ENCODE data around the gene PRXL2B.

The PRXL2B gene

DNA sequence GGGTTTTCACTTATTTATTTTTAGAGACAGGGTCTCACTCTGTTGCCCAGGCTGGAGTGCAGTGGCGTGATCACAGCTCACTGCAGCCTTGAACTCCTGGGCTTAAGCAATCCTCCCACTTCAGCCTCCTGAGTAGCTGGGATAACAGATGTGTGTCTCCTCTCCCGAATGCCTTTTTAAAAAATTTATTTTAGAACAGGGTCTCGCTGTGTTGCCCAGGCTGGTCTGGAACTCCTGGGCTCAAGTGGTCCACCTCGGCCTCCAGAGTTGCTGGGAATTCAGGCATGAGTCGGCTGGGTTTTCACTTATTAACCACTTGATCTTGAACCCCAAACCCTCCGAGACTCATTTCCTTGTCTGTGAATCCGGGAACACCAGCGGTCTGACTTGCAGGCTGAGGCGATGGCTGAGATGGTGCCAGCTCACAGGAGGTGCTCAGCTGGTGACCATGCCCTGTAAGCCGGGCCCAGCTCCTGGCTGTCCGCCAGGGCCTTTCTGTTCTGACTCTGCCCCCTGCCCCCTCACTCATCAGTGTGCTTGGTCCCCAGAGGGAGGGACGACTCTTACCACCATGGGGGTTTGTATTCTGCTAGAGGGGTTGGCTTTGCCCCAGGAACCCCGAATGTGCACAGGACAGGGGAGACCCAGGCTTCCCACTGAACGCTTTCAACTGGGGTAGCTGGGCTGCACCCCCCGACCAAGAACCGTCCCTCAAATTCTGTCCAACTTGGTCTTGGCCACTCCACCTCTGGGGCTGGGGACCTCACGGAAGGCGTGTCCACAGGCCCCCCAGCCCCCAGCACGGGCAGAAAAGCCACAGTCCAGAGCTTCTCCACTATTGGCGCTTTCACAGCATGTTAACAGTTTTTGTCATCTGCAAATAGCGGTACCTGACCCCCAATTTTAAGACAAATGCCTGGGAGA is 23.7 kb downstream of the PRXL2B start:
- no peak overlapping the region for H3K4me3 ChIP-seq (ENCODE audit: low read depth, low read length)
- DNase-seq (ENCODE audit: low read depth): no peak
- TF ChIP-seq, protein P1, sequence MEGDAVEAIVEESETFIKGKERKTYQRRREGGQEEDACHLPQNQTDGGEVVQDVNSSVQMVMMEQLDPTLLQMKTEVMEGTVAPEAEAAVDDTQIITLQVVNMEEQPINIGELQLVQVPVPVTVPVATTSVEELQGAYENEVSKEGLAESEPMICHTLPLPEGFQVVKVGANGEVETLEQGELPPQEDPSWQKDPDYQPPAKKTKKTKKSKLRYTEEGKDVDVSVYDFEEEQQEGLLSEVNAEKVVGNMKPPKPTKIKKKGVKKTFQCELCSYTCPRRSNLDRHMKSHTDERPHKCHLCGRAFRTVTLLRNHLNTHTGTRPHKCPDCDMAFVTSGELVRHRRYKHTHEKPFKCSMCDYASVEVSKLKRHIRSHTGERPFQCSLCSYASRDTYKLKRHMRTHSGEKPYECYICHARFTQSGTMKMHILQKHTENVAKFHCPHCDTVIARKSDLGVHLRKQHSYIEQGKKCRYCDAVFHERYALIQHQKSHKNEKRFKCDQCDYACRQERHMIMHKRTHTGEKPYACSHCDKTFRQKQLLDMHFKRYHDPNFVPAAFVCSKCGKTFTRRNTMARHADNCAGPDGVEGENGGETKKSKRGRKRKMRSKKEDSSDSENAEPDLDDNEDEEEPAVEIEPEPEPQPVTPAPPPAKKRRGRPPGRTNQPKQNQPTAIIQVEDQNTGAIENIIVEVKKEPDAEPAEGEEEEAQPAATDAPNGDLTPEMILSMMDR (IDR thresholded peaks at IDR 0.05; ENCODE audit: low read depth, low read length, missing control alignments): no peak
- in situ Hi-C loops (cut with HindIII; ENCODE audit: low sequenced_read_pairs): no loop called here

- no peak overlapping the region for H3K4me3 ChIP-seq (ENCODE audit: low read depth, low read length)
Observed at GRCh38 chr1:2611031-2611501, 24.5 kb downstream of the PRXL2B start.

DNA sequence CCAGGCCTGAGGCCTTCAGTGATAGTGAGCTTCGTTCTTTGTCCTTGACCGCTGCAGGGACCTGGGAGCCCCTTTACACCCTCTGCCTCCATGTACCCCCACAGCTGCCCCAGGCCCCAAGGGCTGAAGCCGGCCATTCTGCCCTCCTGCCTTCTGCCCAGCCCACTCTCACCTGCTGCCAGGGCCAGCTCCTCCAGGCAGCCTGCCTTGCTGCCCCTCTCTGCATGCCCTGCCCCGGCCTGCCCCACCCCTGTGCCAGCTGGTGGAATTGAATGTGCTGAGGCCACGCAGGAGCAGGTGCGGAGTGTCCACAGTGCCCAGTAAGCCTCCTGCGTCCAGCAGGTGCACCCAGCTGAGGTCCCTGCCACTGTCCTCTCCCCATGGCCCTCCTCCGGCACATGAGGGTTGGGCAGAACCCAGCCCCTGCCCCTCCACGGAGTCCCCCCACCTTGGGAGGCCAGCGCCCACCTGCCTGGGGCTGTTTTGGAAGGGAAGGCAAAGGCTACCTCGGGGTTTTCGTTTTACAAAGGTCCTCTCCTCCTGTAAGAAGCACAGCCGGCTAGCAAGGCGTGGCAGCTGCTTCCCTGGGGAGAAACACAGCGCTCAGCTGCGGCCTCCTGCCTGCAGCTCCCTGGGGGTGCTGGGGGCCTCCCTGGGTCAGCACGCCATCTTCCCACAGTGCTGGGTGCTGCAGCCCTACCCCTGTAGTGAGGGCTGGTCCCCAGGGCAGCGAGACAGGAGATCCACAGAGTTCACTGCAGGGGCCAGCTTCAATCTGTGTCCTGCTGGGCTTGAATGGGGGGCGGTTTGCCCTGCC is 25.3 kb downstream of the PRXL2B start:
- in situ Hi-C loops (cut with HindIII; ENCODE audit: low sequenced_read_pairs): no loop called here
- TF ChIP-seq, protein P1 (IDR thresholded peaks at IDR 0.05; ENCODE audit: low read depth, low read length, missing control alignments): no peak
- DNase-seq (ENCODE audit: low read depth): no peak

More at GRCh38 chr1:2611031-2611501, 24.5 kb downstream of the PRXL2B start:
- in situ Hi-C loops (cut with HindIII; ENCODE audit: low sequenced_read_pairs): no loop called here
- no peak for DNase-seq (ENCODE audit: low read depth)
- TF ChIP-seq, protein P1 (IDR thresholded peaks at IDR 0.05; ENCODE audit: low read depth, low read length, missing control alignments): no peak

DNA sequence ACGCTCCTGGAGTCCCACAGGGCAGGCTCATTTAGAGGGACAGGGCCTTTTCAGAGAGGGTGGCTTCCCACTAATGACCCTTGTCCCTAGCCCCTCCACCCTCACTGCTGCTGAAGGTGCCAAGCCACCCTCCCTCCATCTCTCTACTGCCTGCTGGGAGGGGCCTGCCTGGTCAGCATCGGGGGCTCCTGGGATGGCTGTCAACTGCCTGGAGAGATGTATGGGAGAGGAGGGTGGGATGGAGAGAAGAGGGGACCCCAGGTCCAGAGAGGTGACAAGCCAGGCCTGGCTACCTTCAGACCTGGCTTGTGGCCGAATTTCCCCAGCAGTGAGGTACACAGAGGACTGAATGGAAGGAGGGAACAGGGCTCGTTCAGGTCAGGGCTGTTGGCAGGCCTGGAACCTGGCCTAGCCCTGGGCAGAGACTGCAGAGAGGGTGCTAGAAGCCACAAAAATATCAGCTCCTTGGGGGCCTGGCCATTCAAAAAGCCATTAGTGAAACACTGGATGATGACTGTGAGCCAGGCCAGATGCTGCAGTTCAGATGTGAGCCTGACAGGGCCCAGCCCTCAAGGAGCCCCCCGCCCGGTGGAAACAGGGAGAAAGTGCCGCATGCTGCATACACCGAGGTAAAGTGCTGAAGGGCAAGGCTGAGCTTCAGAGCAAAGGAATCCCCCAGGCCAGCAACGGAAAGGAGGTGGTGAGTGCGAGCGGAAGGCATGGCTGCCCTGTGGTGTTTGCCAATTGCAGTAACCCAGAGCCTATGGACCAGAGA is 26.2 kb downstream of the PRXL2B start:
- no peak for DNase-seq (ENCODE audit: low read depth)
- TF ChIP-seq, protein P1 (IDR thresholded peaks at IDR 0.05; ENCODE audit: low read depth, low read length, missing control alignments): no peak
- in situ Hi-C loops (cut with HindIII; ENCODE audit: low sequenced_read_pairs): no loop called here
- no peak overlapping the region for H3K4me3 ChIP-seq (ENCODE audit: low read depth, low read length)

More for the DNA sequence above, 25.3 kb downstream of the PRXL2B start:
- H3K4me3 ChIP-seq (ENCODE audit: low read depth, low read length): no peak overlapping the region

- in situ Hi-C loops (cut with HindIII; ENCODE audit: low sequenced_read_pairs): no loop called here
- no peak for DNase-seq (ENCODE audit: low read depth)
- TF ChIP-seq, protein P1 (IDR thresholded peaks at IDR 0.05; ENCODE audit: low read depth, low read length, missing control alignments): no peak
- no peak overlapping the region for H3K4me3 ChIP-seq (ENCODE audit: low read depth, low read length)
Observed at GRCh38 chr1:2614145-2614544, 27.6 kb downstream of the PRXL2B start.

Data from astrocyte of the cerebellum (primary cell).